OCI-LY3 (cell line): ENCODE results near the gene CLPTM1L.

Experiments
- H2AFZ ChIP-seq: fragments of 200-600, 300-600 bp; shearing (Covaris generic); 2 replicates; pipeline ENCODE4 v1.6.0; 2014; ENCODE audit warnings: antibody characterized with exemption, low read depth, low read length
- H3K27ac ChIP-seq: fragments of 200-600, 300-600 bp; sonication (generic); 2 replicates; pipeline ENCODE4 v1.5.1; 2014; ENCODE audit warnings: mild to moderate bottlenecking, low read length, moderate library complexity, mixed read lengths
- H3K27me3 ChIP-seq: fragments of 200-600, 300-600 bp; sonication (generic); 2 replicates; pipeline ENCODE4 v1.6.1; 2014; ENCODE audit warnings: low read depth, low read length, mixed read lengths
- H3K36me3 ChIP-seq: fragments of 200-600, 300-600 bp; sonication (generic); replicated peaks from 2 replicates; pipeline ENCODE3; 2014; ENCODE audit warnings: low read depth, low read length, mixed read lengths
- H3K4me1 ChIP-seq: fragments of 300-600, 200-600 bp; sonication (generic); 2 replicates; pipeline ENCODE4 v1.6.1; 2014; ENCODE audit warnings: low read length, mixed read lengths
- H3K4me2 ChIP-seq: fragments of 200-600, 300-600 bp; sonication (generic); 2 replicates; pipeline ENCODE4 v1.6.1; 2014; ENCODE audit warnings: low read length, mixed read lengths
- H3K4me3 ChIP-seq: fragments of 300-600, 200-600 bp; sonication (generic); 2 replicates; pipeline ENCODE4 v1.5.1; 2014; ENCODE audit warnings: antibody characterized with exemption, mild to moderate bottlenecking, low read length, moderate library complexity
- H3K79me2 ChIP-seq: fragments of 300-600, 200-600 bp; shearing (Covaris generic); 2 replicates; pipeline ENCODE4 v1.6.1; 2014; ENCODE audit warnings: mild to moderate bottlenecking, low read length, mixed read lengths
- H3K9ac ChIP-seq: fragments of 300-600, 200-600 bp; shearing (Covaris generic); 2 replicates; pipeline ENCODE4 v1.6.0; 2014; ENCODE audit warnings: mild to moderate bottlenecking, low read length, moderate library complexity
- H3K9me3 ChIP-seq: fragments of 200-600, 300-600 bp; shearing (Covaris generic); 2 replicates; pipeline ENCODE4 v1.6.1; 2014; ENCODE audit warnings: low read length, mixed read lengths; ENCODE audit not compliant: insufficient read depth
- H4K20me1 ChIP-seq: fragments of 200-600, 300-600 bp; sonication (generic); 2 replicates; pipeline ENCODE4 v1.6.1; 2016; ENCODE audit warnings: low read length, mixed read lengths; ENCODE audit not compliant: insufficient read depth
- EZH2phosphoT487 ChIP-seq: fragments of 200-600 bp; shearing (Covaris generic); IDR thresholded peaks from 2 replicates; pipeline ENCODE4 v1.6.1; 2018; ENCODE audit warnings: antibody characterized with exemption, mixed run types, low read depth
- TF ChIP-seq, protein P1 (sequence below): fragments of 200-600, 300-600 bp; sonication (generic); IDR thresholded peaks from 2 replicates; pipeline ENCODE4 v1.5.1; 2014; ENCODE audit warnings: antibody characterized with exemption, low read length, low read depth

CLPTM1L gene

DNA sequence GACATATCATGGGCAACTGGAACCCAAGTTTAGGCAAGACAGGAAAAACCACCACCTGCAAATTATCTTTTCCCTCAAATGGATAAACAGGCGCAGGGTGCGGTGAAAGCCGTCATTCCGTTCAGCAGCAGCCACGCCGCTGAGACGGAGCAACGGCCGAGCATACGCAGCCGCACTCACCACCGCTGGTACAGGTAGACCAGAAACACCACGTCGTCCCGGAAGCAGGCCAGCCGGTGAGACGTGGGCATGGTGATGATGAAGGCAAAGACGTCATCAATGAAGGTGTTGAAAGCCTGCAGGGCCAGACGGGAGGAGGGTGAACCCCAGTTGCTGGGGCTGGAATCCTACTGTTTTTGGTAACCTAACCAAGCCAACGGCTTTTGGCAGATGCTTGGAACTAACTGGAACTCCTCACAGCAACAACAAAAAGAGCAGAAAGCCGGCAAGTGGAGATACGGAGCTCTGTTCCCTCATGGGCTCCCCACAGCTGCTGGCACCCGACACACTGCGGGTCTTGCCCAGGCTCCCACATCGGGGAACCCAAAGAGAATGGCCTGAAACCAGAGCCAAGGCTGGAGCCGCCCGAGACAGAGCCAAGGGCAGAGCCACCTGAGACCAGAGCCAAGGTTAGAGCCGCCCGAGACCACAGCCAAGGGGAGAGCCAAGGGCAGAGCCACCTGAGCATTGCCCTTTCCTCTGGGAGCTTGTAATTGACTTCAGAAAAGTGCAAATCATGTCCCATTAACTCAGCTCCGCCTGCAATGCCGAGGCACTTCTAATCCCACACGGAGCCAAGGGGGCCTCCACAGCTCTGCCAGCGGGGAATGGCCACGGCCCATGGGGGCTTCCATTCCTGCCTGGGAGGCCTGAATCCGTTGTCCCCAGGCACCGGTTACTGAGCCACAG, 24.2 kb downstream of the CLPTM1L start:
- Histone ChIP-seq H3K27ac (no peak overlapping the region), H3K4me2 (no peak overlapping the region), H3K9me3 (no peaks in the 10 kb centered on the region), H4K20me1 (no peaks in the 10 kb centered on the region), H3K27me3 (no peaks in the 10 kb centered on the region), H3K36me3 (peaks cover 23% of the 10 kb centered on the region), H3K79me2 (no peaks in the 10 kb centered on the region), H3K4me3 (no peak overlapping the region), H3K9ac (no peak overlapping the region), H2AFZ (no peak overlapping the region), H3K4me1 (peaks cover 19% of the 10 kb centered on the region)
- TF ChIP-seq, protein P1, sequence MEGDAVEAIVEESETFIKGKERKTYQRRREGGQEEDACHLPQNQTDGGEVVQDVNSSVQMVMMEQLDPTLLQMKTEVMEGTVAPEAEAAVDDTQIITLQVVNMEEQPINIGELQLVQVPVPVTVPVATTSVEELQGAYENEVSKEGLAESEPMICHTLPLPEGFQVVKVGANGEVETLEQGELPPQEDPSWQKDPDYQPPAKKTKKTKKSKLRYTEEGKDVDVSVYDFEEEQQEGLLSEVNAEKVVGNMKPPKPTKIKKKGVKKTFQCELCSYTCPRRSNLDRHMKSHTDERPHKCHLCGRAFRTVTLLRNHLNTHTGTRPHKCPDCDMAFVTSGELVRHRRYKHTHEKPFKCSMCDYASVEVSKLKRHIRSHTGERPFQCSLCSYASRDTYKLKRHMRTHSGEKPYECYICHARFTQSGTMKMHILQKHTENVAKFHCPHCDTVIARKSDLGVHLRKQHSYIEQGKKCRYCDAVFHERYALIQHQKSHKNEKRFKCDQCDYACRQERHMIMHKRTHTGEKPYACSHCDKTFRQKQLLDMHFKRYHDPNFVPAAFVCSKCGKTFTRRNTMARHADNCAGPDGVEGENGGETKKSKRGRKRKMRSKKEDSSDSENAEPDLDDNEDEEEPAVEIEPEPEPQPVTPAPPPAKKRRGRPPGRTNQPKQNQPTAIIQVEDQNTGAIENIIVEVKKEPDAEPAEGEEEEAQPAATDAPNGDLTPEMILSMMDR, result no peak
- no peak for TF ChIP-seq EZH2phosphoT487

DNA sequence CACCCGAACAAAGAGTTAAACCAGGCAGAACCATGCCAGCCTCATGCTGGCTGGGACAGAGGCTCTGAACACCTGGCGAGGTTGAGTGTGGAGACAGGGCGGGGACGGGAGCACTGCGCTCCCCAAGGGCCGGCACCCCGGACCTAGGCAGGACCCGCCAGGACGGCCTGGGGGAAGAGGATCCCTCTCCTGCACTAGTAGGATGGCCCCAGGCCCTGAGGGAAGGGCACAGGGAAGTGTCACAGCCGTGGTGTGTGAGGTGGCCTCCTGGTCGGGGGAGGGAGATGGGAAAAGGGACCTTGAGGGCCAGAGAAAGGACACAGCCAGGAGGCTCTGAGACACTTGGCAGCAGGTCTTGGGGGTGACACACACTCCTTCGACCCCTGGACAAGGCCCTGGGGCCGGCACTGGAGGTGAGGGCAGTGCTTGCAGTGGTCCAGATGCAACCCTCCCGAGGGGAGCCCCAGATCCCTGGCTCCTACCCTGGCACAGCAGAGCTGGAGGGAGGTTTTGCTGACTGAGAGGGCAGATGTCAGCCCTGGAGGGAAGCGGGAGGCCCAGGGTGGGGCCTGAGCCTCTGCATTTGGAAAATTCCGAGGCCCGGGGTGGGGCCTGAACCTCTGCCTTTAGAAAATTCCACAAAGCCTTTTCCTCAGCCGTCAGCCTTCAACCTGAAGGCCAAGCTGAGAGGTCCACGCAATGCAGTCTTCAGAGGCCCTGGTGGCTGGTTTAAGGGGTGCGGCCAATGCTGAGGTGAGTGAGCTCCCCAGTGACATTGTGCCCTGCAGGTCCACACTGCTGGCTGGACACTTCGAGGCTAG, 25.3 kb downstream of the CLPTM1L start:
- Histone ChIP-seq H3K79me2 (no peaks in the 10 kb centered on the region), H3K9me3 (peaks cover 7% of the 10 kb centered on the region; the same call in 1 of the 2 replicates), H3K4me3 (no peak overlapping the region), H3K27me3 (no peaks in the 10 kb centered on the region), H4K20me1 (no peaks in the 10 kb centered on the region), H3K4me1 (peaks cover 29% of the 10 kb centered on the region), H3K9ac (no peak overlapping the region), H3K36me3 (peaks cover 23% of the 10 kb centered on the region), H2AFZ (no peak overlapping the region), H3K4me2 (no peak overlapping the region), H3K27ac (no peak overlapping the region)
- TF ChIP-seq, protein P1, result no peak
- no peak for TF ChIP-seq EZH2phosphoT487

DNA sequence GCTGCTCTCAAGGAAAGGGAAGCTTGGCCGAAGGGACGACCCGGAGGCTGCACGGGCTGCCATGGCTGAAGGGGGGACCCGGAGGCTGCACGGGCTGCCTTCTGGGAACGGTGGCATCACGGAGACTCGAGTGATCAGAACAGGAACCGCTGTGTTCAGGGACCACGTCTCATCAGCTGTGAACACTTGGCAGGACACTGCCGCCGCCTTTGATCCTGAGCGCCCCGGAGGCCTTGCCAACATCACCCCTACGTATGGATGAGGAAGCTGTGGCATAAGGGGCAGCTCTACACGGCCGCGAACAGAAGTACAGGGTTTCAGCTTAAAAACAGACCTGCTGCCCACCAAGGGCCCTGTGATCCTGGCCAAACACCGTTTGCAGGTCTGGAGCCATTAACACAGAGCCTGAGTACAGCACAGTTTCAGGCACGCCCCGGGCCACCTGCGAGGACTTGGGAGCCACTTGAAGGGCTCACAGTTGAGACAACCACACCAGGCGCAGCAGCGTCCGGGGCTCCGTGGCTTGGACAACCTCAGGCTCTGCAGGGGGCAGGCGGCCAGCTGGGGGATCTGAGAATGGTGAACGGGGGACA, 26.1 kb downstream of the CLPTM1L start:
- no peak overlapping the region for H3K9ac ChIP-seq
- H2AFZ ChIP-seq, result no peak overlapping the region
- H3K36me3 ChIP-seq, result peaks cover 23% of the 10 kb centered on the region
- H3K4me3 ChIP-seq, result no peak overlapping the region
- peaks cover 38% of the 10 kb centered on the region for H3K4me1 ChIP-seq
- no peak overlapping the region for H3K27ac ChIP-seq
- peaks cover 7% of the 10 kb centered on the region; the same call in 1 of the 2 replicates for H3K9me3 ChIP-seq
- TF ChIP-seq, protein P1, result no peak
- TF ChIP-seq EZH2phosphoT487, result no peak
- H4K20me1 ChIP-seq, result no peaks in the 10 kb centered on the region
- no peaks in the 10 kb centered on the region for H3K27me3 ChIP-seq
- H3K4me2 ChIP-seq, result no peak overlapping the region
- no peaks in the 10 kb centered on the region for H3K79me2 ChIP-seq
